Mucosa of descending colon (tissue), 3 donors: ENCODE measurements around the gene UBE2G1. TPM values are rescaled to one million over a fixed set of nuclear protein-coding genes. Genes with fewer than 3 reads are reported as not detected.

Experiments used
- ATAC-seq: fragments of 200-7000 bp; cut with Tn5 transposase; one replicate; pipeline ENCODE4 v1.9.1; 2020; ENCODE audit warnings: mild to moderate bottlenecking, moderate library complexity
- DNase-seq, 3 donors: peaks; one replicate each; pipeline ENCODE4 v3.0.0-alpha.2; 2020
- H3K36me3 ChIP-seq: fragments of 200-600 bp; one replicate; pipeline ENCODE4 v1.8.0; 2021; ENCODE audit warnings: low read depth, mild to moderate bottlenecking
- H3K4me1 ChIP-seq: fragments of 200-600 bp; one replicate; pipeline ENCODE4 v1.8.0; 2021; ENCODE audit warnings: low read depth, mild to moderate bottlenecking
- H3K4me3 ChIP-seq: fragments of 200-600 bp; one replicate; pipeline ENCODE4 v1.8.0; 2021; ENCODE audit warnings: mild to moderate bottlenecking
- H3K9me3 ChIP-seq: fragments of 200-600 bp; one replicate; pipeline ENCODE4 v1.8.0; 2021; ENCODE audit warnings: mild to moderate bottlenecking
- intact Hi-C, 2 donors: fragments of 100-400 bp; cut with DNase I in 1 of 2; cut with micrococcal nuclease in 1 of 2; formaldehyde crosslinking; loops; one replicate each; pipeline versions ENCODE4 v1.11.0 to v1.11.1; 2022; cut with DNase I, micrococcal nuclease
- total RNA-seq, 3 donors: library from RNA; stranded (reverse); fragmentation: NEBNext Ultra II Directional in 2 of 3; extraction: Animal tissue kit (Norgen Biotek cat#: 25700) in 2 of 3; gene quantifications; one replicate each; pipeline versions ENCODE4 v1.2.1 to v1.2.4, GENCODE V29; 2021 to 2023
- TF ChIP-seq, protein P1 (sequence below): fragments of 200-600 bp; IDR thresholded peaks from one replicate; pipeline ENCODE4 v1.8.0; 2022; ENCODE audit warnings: antibody characterized with exemption, mild to moderate bottlenecking
- donor health status: DM: no; HTN: no; CAD: no; lungs with moderate emphysema.
- donor health status: DM: no; HTN: no; CAD: no.
- donor health status: DM: no; HTN: yes; CAD: no.

UBE2G1 gene
- total RNA-seq, 3 donors from 2014 or later: 51.9 to 103 (median 56.7) TPM

DNA sequence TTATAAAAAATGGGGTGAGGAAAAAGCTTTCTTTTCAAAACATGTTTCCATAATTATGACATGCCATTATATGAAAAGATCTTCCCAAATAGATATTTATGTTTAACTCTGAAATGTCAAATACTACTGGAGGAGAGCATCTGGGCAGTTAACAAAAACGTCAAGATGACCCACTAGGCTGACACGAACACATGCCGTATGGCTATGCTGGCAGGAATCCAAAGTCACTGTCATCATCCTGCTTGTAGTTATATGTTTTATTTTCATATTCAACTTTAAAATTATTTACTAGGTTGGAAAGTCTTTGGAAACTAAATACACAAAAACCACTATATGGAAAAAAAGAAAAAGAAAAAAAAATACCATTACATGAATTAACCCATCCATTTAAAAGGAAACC is 130.0 kb downstream of the UBE2G1 start:
- intact Hi-C loops: no loop called here
- Histone ChIP-seq H3K4me1 (no peaks in the 10 kb centered on the region), H3K4me3 (no peak overlapping the region), H3K9me3 (no peaks in the 10 kb centered on the region), H3K36me3 (no peaks in the 10 kb centered on the region)
- DNase-seq (no peak), ATAC-seq (no peak)
- TF ChIP-seq, protein P1, sequence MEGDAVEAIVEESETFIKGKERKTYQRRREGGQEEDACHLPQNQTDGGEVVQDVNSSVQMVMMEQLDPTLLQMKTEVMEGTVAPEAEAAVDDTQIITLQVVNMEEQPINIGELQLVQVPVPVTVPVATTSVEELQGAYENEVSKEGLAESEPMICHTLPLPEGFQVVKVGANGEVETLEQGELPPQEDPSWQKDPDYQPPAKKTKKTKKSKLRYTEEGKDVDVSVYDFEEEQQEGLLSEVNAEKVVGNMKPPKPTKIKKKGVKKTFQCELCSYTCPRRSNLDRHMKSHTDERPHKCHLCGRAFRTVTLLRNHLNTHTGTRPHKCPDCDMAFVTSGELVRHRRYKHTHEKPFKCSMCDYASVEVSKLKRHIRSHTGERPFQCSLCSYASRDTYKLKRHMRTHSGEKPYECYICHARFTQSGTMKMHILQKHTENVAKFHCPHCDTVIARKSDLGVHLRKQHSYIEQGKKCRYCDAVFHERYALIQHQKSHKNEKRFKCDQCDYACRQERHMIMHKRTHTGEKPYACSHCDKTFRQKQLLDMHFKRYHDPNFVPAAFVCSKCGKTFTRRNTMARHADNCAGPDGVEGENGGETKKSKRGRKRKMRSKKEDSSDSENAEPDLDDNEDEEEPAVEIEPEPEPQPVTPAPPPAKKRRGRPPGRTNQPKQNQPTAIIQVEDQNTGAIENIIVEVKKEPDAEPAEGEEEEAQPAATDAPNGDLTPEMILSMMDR: no peak

DNA sequence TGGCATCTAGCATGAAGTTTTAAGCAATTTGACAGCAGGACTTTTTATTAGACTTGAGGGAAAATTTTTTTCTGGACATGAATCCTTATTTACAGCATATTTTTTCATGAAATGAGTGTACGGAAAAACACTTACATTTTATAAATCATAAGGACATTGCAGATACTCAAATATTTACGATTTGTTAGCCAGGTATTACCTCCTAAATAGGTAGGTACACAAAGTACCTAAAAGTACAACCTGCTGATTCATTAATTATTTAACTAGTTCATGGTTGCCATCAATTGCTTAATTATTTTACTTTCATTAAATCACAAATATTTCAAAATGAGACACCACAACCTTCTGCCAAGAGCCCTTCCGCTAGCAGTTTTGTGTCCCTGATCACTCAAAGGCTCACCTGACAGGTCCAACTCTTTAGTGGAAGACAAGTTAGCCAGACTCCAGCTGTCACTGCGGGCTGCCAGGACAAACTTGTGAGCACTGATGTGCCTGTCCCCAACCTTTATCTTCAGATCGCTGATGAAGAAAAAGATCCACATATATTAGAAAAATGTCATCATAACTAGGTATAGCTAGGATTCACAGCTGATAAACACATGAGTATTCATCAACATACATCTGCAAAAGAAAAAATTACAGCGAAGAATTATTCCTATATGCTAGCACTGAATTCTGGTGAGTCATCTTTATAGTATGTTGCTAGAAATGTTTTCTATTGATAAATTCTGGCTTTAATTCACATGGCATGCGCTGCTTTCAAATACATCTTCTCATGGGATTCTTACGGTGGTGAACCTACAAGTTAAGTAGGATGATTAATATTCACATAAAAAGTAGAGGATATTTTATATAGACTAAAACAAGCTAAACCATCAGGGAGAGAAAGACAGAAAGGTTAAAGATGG is 130.8 kb downstream of the UBE2G1 start:
- no peaks in the 10 kb centered on the region for H3K9me3 ChIP-seq
- TF ChIP-seq, protein P1: no peak
- DNase-seq (no peak), ATAC-seq (no peak)
- H3K4me1 ChIP-seq: peaks cover 3% of the 10 kb centered on the region
- no peak overlapping the region for H3K4me3 ChIP-seq
- intact Hi-C loops: no loop called here
- H3K36me3 ChIP-seq: no peaks in the 10 kb centered on the region

DNA sequence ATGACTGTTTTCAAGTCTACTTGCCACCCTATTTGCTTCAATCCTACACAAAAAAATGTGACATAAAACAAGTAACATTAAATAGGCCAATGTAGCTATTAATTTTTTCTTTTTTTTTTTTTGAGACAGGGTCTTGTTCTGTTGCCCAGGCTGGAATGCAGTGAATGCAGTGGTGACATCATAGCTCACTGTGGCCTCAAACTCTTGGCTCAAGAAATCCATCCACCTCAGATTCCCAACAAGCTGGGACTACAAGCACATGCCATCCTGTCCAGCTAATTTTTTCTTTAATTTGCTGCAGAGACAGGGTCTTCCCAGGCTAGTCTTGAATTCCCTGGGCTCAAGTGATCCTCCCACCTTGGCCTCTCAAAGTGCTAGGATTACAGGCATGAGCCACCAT is 132.1 kb downstream of the UBE2G1 start:
- TF ChIP-seq, protein P1: no peak
- peaks cover 7% of the 10 kb centered on the region for H3K4me1 ChIP-seq
- no peaks in the 10 kb centered on the region for H3K9me3 ChIP-seq
- DNase-seq (no peak), ATAC-seq (no peak)
- intact Hi-C loops: no loop called here
- H3K4me3 ChIP-seq: no peak overlapping the region
- no peaks in the 10 kb centered on the region for H3K36me3 ChIP-seq

DNA sequence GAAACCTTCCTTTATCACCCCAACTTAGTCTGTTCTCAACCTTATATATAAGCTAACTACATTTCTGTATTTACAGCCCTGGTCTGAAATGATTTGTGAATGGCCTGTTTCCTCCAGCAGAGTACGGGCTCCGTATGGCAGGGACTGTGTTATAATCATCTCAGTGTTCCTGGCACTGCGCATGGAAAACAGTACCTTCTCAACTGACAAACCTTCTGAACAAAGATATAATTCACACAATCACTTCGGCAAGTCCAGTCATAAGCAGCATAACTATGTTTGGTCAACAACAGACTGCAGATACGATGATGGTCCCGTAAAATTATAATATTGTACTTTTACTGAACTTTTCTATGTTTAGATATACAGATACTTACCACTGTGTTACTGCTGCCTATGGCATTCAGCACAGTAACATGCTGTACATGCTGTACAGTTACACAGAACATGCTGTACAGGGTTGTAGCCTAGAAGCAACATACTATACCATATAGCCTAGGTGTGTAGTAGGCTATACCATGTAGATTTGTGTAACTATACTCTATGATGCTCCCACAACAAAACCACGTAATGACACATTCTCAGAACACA is 132.7 kb downstream of the UBE2G1 start:
- intact Hi-C loops: no loop called here
- ATAC-seq (peak; percentile 71), DNase-seq (peak in 1 of 3 donors; percentile 56)
- Histone ChIP-seq H3K4me1 (peaks cover 7% of the 10 kb centered on the region), H3K4me3 (no peak overlapping the region), H3K36me3 (no peaks in the 10 kb centered on the region), H3K9me3 (no peaks in the 10 kb centered on the region)
- TF ChIP-seq, protein P1: no peak

DNA sequence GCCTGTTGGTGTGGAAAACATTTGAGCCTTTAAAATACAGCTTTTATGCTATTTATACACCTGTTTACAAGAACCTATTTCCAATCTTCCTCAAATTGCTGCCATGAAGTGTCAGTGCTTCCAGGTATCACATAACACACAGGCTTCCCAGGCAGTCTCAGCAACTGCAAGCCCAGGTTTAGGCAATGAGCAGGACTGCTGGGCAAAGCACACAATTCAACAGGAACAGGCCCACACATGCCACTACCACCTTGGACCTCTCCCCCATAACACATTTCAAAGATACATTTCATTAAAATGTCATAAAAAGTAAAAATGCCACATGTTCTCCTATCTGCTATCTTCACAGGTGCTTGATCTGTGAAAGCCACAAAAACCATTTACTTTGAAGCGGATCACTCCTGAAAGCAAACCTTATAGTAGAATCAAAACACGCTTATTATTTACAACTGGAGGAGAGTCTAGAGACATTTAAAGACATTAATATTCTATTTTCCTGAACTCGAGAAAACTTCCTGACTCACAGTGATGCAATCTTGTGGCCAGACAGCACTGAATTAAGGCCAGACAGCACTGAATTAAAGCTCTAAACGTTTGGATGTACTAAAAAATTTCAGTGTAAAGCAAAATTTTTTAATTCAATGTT is 134.2 kb downstream of the UBE2G1 start:
- H3K4me3 ChIP-seq: no peak overlapping the region
- peaks cover 7% of the 10 kb centered on the region for H3K4me1 ChIP-seq
- intact Hi-C loops: no loop called here
- H3K9me3 ChIP-seq: no peaks in the 10 kb centered on the region
- TF ChIP-seq, protein P1: no peak
- ATAC-seq (no peak), DNase-seq (no peak)
- no peaks in the 10 kb centered on the region for H3K36me3 ChIP-seq
